Dedifferentiated amniotic fluid mesenchymal stem cell (primary cell): ENCODE measurements around the gene DGCR8.

Experiments used
- DNase-seq: peaks from one replicate; pipeline ENCODE4 v3.0.0-alpha.2; 2016; ENCODE audit errors: extremely low spot score

The DGCR8 gene

DNA sequence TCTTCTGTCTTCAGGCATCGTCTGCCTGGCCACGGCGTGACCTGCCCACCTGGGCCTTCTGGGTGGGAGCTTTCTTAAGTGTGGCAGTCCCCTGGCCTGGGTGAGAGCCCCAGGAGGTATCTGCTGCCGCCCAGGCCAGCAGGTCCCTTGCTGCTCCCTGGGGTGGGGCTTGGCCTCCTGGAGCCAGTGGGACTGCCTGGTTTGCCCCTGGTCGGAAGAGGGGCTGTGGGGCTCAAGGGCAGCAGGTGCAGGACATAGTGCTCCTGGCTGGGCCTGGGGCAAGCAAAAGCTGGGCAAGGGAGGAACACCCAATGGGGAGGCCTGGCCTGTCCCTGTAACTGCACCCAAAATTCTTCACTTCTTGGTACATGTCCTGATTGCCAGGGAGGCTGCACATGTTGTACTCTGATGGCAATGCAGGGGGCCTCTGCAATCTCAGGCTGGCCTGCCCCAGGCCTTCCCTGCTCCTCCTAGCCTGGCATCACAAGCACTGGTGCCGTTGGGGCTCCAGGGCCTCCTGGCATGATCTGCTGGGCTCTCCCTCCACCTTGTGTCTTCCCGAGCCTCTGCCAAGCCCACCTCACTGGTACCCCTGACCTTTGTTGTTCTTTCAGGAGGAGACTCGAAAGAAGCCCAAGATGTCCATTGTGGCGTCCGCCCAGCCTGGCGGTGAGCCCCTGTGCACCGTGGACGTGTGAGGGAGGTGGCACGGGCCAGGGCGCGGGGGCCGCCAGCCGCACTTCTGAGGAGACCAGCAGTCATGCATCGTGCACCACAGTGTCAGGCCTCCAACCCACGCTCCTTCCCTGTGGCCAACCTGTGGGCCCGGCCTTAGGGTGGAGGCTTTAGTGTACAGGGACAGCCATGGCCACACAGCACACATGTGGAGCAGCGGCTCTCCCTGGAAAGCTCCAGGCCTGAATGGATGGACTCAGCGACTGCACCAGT lies 29.6 kb downstream of the DGCR8 start:
- DNase-seq: no peak

DNA sequence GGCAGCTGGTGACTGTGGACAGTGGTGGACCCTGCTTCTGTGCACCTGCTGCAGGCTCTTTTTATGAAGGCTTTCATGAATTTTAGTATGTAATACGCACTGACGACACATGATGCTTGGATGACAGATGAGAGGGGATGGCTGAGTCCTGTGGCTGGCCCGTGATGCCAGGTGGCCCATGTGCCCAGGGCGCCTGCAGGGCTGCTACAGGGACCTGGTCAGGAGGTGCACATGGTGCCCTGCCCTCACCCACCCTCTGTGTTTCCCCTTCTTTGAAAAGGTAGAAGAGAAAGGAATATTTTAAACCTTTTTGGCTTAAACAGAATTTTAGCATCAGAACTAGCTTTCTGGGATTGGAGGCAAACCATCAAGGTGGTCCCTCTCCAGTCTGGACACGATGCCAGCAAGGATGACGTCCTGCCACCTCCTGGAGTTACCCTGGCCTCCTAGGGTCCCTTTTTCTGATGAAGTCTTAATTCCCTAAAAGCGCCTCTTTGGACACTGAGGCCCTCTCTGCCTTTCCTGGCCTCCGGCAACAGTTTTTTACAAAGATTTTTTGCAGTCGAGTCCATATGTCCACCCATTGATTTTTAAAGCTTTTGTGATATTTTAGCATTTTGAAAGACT lies 30.4 kb downstream of the DGCR8 start:
- no peak for DNase-seq

DNA sequence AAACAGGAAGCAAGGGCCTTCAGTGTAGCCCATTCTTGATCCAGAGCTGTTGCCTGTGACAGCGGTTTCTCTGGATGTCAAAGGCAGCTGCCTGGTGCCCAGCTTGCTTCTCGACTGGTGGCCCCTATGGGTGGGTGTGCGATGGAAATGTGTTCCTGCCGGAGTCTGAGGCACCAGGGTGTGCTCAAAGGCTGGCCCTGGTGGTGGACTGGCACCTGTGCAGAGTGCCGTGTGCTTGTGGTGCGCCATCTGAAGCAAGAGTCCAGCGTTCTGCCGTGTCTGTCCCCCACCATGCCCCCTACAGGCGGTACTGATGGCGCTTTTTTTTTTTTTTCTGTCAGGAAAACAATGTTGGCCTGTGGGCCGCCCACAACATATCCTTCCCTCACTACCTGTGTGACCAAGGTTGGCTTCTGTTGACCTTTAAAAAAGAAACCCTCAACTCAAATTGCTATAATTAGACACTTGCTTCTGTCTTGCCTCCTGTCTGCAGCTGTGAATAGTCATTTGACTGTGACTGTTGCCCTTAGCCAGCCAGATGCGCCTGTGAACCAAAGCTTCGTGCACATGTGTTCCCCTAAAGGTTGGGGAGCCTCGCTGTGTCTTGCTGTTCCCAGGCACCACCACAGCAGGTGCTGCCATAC lies 31.1 kb downstream of the DGCR8 start:
- no peak for DNase-seq

DNA sequence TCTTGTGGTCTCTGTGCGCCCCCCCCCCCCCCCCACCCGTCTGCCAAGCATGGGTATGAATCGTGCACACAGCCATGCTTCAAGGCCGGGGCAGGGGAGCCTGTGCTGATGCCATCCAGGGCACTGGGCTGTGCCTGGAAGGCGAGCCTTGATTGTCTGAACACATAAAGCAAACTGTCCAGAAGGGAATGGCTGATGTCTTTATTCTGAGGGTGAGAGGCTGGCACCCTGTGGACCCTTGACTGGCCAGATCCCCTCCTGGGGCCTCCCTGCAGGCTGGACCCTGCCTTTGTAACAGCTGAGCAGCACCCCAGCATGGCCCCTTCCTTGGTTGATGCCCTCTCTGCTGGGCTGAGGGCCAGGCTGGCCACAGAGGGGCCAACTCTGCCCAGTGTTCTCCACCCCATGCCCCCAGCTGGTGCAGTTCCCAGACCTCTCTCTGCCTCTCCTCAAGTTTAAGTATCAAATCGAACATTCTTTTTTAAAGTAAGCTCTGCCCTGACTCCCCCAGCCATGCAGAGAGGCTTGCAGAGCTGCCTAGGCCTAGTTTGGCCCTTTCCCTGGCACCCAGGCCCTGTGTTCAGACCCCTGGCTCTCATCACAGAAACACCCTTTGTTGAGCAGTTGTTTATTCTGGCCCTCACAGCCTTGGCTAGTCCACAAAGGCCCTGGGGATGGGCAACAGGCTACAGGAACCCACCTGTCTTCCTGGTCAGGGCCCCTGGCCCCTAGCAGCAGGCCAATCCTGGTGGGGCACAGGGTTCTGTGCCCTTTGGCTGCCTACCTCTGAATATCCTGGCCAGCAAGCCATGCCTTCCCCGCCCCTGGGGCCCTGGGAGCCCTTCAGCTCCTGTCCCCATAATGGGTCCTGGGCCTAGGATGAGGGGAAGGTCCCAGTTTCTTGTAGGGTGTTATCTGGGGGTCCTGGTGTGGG lies 31.9 kb downstream of the DGCR8 start:
- DNase-seq: no peak

DNA sequence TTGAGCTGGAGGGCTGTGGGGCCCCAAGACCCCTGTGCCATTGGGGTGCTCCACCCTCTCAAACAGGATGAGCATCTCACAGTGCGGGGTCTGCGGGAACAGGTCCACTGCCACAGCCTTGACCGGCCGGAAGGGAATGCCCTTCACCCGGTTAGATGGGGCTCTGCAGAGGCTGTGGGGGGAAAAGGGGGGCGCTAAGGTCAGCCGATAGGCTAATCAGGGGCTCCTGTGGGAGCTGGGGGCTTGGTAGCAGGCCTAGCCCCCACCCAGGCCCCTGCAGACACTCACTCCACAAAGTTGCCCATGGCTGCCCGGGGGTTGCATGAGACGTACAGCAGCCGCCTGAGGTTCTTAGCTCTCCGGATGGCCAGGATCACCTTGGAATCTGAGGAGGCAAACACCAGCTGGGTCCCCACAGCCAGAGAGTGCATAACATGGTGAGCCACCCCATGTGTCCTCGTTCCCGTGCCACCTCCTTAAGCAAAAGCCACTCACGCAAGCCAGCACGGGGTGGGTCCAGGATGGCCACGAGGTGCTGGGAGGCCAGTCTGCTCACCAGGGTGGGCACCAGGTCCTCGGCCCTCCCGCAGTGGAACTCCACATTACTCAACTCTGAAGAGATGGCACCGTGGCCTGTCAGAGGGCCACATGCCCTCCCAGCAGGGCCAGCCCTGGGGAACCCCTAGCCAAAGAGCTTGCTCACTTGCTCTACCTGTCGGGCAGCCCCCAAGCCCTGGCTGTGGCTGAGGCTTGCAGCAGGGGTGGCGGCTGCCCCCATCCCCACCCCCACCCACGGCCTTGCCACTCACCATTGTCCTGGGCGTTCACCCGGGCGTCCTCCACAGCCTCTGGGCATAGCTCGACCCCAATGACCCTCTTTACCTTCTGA lies 32.8 kb downstream of the DGCR8 start:
- DNase-seq: no peak

DNA sequence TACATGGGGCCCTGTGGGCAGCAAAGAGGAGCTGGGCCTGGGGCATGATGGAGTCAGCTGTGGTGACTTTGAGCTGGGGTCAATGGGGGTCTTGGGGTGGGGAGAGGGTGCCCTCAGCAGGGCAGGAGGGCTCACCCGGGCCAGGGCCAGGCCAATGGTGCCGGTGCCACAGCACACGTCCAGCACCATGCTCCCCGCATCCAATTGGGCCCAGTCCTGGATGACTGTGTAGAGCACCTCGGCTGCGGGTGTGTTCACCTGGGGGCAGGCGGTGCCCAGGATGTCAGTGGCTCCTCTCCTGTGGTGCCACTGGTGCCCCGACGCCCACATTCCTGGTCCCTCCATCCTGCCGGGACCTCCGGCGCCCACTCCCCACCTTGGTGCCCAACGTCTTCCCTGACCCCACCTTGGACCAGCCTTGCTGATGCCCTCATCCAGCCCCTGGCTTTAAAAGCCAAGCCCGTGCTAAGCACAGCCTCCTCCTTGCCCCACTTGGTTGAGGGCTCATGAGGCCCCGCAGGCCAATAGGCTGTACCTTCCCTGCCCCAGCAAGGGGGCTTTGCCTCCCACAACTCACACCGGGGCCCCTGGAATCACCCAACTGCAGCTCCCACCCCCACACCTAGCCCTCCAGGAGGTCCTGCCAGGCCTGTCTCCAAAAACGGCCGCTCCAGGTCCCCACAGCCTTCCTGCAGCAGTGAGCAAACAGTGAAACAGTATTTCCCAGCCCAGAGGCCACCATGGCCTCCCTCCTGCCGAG lies 33.7 kb downstream of the DGCR8 start:
- no peak for DNase-seq

DNA sequence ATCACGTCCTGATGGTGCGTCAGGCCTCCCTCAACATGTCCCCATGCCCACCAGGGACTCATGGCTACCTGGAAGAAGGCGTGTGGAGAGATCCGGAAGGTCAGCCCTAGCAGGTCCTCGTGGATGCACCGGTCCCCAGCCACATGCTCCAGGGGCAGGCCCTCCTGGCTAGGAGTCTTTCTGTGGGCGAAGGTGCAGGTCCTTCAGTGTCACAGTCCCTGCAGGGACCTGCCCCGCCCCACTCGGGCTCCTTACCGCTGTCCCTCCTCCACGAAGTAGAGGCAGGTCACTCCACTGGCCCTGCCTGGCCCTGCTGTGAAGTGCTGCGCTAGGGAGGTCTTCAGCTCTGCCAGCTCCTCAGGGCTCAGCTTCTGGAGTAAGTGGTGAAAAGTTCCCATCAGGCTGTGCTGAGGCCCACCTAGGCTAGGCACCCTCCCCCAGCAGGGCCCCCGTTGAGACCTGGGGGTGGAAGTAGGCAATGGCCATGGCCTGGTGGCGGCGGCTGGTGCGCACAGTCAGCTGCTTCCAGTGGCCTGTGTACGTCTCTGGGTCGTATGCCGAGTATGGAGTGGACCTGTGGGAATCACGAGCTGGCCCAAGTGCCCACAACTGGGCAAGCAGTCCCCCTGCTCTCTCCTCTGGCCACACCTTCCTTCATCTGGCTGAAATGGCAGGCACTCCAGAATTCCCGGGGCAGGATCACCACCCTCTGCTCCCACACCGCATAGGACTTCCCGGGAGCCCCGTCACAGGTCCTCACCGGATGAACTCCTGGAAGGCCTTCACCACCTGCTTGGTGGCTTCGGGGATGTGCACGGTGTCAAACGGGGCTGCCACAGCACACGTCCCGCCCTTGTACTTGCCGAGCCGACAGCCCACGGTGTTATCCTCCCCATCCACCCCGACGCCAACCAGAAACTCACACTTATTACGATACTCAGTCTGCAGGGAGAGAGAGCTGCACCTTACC lies 34.8 kb downstream of the DGCR8 start:
- DNase-seq: no peak

DNA sequence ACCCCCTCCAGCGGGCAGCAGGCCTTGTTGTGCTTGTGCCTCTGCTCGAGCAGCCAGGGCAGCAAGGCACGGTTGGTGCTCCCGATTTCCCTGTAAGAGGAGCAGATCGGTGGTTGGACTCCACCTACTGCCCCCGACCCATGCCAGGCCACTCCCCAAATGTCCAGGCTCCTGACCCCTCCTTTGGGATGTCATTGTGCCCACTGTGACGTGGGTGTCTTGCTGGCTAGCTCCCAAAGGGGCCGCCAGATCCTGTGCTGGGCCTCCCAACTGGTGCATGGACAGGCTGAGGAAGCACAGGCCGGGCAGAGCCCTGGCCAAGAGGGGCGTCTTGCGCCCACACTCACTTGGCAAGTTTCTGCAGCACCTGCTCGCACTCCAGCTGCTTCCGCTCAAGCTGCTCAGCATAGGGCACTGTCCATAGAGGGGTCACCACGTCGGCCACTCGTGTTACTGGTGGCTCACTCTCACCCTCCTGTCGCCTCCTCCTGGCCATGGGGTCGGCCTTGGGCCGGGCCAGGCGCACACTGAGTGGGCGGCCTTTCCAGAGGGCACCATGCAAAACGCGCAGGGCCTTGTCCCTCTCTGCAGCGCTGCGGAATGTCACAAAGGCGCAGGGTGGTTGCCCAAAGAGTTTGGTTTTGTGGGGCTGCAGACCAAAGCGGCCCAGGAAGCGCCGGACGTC lies 35.8 kb downstream of the DGCR8 start, which contains the start of gene RANBP1:
Gene RANBP1 (plus strand): TSS at position 414 of the 685 bp plus-strand sequence. CDS start 81 bp downstream, at position 495.
- DNase-seq: no peak

DNA sequence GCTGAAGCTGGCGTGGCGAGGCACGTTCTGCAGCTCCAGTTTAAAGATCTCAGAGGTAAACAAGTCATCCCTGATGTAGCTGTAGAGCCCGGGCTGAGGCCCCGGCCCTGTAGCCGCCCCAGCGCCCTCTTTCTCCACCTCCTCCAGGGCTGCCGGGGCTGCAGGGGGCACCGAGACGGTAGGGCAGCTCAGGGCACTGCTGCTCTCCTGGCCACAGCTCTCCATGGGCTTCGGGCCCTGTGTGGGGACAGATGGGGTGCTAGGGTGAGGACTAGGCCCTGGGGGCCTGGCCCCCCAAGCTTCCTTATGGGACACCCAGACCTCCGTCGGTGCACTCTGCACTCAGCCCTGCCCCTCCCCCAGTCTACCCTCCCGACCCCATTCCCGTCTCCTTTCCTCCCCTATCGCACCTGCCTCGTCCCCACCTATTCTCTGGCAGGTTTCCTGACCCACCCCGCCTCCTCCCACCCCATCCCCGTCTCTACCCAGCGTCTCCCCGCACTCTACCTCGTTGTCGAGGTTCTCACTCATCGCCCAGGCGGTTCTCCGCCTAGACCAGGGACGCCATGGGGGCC lies 36.4 kb downstream of the DGCR8 start:
- DNase-seq: no peak

DNA sequence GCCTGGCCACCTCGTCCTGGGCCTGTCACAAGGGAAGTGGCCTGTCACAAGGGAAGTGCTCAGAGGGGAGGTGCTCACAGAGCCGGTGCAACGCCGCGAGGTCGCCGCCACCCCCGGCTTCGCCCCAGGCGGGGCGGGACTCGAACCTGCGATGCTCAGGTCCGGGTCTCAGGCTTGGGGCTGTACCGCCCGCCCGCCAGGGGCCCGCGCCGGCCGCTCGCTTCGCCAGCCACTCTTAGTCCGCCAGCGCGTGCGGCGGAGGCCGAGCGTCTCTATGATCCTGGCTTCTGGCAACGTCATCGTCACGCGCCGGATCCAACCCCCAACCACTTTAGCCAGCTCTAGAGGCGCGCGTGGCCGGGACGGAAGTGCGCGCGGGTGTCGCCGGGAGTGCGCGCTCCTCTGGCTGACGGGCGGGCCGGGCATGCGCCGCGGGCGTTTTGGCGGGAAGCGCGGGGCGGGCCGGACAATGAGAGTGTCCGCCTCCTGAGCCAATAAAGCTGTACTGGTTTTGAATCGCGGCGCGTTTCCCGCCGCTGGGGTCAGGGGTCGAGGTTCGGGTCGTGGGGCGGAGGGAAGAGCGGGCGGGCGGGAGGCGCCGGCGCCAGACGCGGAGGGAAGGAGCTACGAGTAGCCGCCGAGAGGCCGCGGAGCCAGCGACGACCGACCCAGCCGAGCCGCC lies 37.1 kb downstream of the DGCR8 start, which contains the start of gene TRMT2A:
Gene TRMT2A (minus strand): TSS at position 276 of the 682 bp plus-strand sequence. CDS start 320 bp downstream, outside the sequence.
- DNase-seq: peak; percentile 95

DNA sequence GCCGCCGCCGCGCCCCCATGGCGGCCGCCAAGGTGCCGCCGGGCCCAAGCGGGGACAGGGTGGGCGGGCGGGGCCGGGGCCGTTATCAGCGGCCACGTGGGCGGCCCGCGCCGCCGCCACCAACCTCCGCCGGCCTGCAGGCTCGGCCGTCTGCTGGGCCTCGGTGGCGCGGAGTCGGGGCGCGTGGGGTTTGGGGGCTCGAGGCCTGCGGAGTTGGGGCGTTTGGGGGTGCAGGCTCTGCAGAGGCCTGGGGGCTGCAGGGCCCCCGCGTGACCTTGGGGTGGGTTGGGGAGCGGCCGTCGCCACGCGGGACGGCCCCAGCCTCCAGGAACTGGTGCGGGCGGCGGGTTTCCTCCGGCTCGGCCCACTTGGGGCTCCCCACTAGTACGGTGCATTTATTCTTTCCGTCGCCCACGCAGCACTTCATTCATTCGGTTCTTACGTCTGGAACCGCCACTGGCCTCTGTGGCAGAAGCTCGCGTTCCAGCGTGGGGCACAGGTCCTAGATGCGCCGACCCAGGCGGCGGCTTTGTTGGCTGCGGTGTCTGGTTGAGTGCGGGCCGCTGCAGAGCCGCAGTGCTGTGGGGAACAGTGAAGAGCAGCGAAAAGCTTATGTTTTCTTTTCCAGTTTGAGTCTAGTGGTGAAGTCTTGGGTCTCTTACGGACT lies 37.7 kb downstream of the DGCR8 start:
- DNase-seq: peak; percentile 22

DNA sequence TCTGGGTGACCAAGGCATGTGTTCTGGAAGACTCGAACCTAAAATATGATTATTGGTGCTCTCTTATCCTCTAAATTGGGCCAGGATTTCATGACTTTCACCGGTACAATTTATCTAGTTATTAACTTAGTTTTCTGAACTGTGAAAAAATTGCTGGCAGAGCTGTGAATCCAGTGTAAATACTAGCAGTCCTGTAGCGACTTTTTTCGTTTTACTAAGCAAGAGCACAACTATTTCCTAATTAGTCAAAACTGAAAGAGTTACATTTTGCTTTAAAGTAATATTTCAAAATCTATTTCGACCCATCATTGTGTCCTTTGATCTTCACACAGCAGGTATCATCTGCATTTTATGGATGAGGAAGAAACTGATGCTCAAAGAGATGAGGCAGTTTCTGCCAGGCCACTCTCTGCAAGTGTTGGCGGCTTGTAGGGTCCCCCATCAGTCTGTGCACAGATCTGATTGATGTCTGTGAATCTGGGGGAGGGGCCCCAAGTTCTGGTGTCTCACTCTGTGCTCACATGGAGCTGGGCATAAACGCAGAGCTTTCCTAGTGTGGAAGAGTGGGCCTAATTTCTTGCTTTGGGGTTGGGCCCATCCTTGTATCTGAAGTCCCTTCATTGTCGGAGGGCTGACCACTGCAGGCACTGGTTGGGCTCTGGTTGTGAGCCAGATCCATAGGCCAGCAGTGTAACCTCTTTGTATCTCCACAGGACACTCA lies 38.4 kb downstream of the DGCR8 start:
- no peak for DNase-seq

DNA sequence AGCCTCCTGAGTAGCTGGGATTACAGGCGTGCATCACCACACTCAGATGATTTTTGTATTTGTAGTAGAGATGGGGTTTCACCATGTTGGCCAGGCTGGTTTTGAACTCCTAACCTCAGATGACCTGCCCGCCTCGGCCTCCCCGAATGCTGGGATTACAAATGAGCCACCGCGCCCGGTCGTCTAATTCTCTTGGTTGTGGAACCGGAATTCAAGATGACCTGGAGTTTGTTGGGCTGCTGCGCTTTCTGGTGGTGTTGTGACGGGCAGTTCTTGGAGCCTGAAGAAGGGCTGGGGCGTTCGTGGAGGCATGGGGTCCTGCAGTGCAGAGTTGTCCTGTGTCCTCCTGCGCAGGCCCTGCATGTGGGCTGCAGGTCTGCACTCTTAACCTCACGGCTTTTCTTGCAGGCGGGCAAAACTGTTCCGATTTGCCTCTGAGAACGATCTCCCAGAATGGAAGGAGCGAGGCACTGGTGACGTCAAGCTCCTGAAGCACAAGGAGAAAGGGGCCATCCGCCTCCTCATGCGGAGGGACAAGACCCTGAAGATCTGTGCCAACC lies 41.9 kb downstream of the DGCR8 start:
- DNase-seq: no peak

DNA sequence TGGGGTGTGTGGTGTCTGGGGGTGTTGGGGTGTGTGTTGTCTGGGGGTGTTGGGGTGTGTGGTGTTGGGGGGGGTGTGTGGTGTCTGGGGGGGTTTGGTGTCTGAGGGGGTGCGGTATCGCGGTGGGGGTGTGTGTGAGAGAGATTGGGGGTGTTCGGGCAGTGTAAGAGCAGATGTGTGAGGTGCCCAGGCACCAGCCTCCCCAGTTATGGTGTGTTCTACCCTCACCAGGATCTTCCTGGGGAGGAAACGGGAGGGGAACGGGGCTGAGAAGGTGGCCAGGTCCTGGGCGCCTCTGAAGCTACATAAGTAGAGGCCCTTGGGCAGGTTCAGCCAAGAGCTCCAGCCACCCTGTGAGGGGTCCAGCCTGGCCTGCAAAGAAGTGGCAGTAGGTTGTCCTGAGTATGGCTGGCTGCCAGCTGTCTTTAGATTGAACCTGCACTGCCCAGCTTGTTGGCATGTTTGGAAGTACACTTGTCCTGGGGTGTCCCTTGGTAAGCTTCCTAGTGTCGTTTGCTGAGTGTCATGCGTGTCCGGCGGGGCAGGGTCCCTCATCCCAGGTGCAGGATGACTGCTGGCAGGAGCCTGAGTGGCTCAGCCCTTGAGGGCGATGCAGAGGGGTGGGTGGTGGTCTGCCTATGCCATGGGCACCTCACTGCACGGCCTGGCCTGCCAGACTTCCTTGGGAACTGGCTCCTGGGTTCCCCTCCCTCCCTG lies 43.5 kb downstream of the DGCR8 start:
- DNase-seq: no peak
